ENCODE measurements around the gene GPR39. TPM values are rescaled to one million over a fixed set of nuclear protein-coding genes. Genes with fewer than 3 reads are reported as not detected.
A peak's percentile ranks its signal among the peaks of the same experiment; 100 is the strongest.
"Not testable (repeated sequence)": the region's sequence is repeated elsewhere in the genome, so short reads cannot be mapped to it uniquely, and the experiment has no call there.

Gene GPR39
- not detected in 2 replicates for total RNA-seq

DNA sequence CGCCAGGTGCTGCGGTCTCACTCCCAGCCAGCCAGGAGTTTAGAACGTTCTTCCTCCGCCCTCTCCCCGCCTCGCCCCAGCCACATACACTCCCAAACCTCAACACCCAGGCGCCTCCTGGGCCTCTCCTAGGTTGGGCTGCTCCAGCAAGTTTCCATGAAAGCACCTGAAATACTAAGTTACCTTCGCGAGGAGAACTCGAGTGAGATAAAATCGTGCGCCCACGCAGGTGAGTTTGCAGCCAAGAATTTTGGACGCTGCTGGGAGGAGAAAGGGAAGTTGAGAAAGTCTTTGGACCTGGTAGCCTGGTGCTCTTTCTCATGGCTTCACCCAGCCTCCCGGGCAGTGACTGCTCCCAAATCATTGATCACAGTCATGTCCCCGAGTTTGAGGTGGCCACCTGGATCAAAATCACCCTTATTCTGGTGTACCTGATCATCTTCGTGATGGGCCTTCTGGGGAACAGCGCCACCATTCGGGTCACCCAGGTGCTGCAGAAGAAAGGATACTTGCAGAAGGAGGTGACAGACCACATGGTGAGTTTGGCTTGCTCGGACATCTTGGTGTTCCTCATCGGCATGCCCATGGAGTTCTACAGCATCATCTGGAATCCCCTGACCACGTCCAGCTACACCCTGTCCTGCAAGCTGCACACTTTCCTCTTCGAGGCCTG is at the start of gene GPR39:
Gene GPR39 (plus strand): TSS at position 83 of the 673 bp plus-strand sequence.
- DNase-seq (ENCODE audit: low read depth in 2 of 2), result no peak

DNA sequence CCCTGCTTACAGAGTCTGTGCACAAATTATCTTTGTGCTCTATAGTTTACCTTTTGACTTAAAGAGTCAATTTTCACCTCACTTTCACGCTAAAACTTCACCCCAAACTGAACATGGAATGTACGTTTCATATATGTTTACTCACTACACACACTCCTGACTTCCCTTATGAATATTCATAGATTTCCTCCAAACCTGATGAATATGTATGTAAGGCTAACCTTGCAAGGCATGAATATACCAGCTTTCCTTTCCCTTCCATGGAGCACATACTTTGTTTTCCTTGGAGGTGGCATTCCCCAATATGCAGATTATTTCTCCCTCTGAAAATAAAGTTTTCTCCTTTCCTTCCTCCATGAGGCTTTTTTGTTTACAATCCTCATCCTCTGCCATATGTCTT is 48.4 kb upstream of the GPR39 start:
- no peak for DNase-seq (ENCODE audit: low read depth in 2 of 2)

- no peak for DNase-seq (ENCODE audit: low read depth in 2 of 2)
Measured at GRCh38 chr2:132372276-132372675, 44.3 kb upstream of the GPR39 start.

GRCh38 chr2:132373391-132374135 is 43.0 kb upstream of the GPR39 start:
- DNase-seq (ENCODE audit: low read depth in 2 of 2), result no peak

DNA sequence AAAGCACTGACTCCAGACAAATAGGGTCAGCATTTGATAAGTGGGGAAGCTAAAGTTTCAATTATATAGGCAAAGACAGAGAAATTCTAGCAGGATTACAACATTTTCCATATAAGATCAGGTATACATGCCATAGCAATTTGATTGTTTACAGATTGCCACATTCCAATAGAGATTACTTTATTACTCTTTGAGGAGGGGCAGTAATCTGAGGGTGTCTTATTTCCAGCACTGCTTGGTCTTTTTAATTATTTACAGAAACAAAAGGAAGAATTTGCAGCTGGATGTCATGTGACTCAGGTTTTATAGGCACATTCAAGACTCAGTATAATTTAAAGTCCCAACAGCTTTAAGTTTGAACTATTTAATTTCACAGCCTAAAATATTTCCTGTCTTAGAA is 42.5 kb upstream of the GPR39 start:
- DNase-seq (ENCODE audit: low read depth in 2 of 2), result no peak

GRCh38 chr2:132374551-132374950 is 42.1 kb upstream of the GPR39 start:
- no peak for DNase-seq (ENCODE audit: low read depth in 2 of 2)

GRCh38 chr2:132374961-132375360 is 41.6 kb upstream of the GPR39 start:
- peak in 1 of 2 donors; percentile 26 for DNase-seq (ENCODE audit: low read depth in 2 of 2)

DNA sequence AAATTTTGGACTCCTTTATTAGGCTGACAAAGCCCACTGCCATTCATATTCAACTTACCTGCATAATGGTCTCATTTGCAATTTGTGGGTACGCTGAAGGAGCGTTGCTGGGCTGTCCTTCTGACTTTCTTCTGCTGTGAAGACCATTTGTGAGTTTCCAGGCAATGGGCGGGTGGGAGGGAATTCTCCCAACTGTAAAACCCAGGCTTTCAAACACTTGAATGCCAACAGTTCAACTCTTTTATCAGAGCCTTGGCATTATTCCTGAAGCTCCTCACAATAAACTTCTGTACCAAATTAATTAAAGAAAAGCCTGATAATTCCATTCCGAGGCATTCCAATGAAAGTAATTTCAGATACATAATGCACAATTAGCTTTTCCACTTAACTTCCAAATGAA is 35.2 kb upstream of the GPR39 start:
- no peak for DNase-seq (ENCODE audit: low read depth in 2 of 2)

DNA sequence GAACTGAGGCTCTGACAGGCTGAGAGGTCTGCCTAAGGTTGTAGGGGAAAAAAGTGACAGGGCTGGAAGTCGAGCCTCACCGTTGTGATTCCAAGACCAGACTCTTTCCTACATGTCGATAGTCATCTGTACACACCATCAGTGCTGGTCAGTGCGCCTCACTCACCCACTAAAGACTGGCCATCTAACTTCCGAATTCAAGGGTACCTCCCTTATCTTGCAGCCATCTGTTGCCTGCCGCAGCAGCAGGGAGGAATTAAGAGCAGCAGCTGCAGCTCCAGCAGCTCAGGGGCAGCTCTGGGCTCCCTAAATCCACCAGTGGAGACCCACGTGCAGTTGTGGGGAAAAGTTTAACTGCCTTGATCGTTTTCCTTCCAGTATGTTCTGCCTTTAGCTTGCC is 32.6 kb upstream of the GPR39 start:
- DNase-seq (ENCODE audit: low read depth in 2 of 2), result no peak

- no peak for DNase-seq (ENCODE audit: low read depth in 2 of 2)
Measured at GRCh38 chr2:132384491-132385151, 32.0 kb upstream of the GPR39 start.

- no peak for DNase-seq (ENCODE audit: low read depth in 2 of 2)
Measured at GRCh38 chr2:132387126-132387525, 29.5 kb upstream of the GPR39 start.

DNA sequence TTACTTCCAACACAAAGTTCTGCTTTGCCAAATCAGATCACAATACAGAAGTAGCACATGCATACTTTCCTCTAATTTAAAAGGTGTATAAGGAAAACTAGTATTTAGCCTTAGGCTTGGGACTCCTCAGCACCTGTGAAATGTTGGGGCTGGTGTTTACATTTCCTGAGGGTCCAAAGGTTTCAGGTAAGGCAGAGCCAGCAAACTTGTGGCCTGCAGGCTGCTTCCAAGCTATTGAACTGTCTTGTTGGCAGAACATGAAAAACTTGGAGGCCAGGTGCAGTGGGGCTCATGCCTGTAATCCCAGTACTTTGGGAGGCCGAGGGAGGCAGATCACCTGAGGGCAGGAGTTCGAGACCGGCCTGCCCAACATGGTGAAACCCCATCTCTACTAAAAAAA is 26.5 kb upstream of the GPR39 start:
- no peak for DNase-seq (ENCODE audit: low read depth in 2 of 2)

DNA sequence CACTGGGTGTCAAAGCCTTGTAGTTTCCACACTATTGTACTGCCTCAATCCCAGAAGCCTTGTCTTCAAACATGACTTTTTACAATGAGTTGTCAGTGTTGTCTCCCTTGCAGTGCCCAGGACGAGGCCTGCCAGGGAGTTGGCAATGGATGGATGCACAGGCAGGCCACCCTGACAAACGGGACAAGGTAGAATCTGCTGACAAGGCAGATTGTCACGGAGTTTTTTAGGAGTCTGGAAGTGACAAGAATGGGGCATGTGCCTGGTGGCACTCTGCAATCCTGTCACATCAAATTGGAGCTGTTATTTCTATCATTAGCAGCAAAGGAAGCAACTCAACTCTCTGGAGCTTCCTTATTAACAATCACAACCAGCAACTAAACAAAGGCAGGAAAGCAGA is 25.2 kb upstream of the GPR39 start:
- peak in 1 of 2 donors; percentile 22 for DNase-seq (ENCODE audit: low read depth in 2 of 2)

GRCh38 chr2:132392221-132392620 is 24.4 kb upstream of the GPR39 start:
- no peak for DNase-seq (ENCODE audit: low read depth in 2 of 2)

DNA sequence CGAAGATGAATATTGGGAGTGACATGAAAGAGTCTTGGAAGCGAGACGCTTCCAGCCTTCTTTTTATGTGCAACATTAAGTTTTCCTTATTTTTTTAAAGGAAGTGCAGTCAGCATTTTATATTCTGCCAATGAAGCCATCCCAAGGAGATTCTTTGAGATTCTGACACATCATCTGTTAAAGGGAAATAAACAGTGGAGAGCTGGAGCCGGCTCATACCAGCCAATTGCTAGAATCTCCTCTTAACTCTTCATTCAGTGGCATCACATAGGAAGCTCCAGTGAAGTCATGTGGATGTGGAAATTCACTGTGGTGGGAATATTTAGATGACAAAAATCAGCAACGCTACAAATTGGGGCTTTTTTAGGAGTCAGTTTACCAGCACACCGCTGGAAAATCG is 23.7 kb upstream of the GPR39 start:
- no peak for DNase-seq (ENCODE audit: low read depth in 2 of 2)

DNA sequence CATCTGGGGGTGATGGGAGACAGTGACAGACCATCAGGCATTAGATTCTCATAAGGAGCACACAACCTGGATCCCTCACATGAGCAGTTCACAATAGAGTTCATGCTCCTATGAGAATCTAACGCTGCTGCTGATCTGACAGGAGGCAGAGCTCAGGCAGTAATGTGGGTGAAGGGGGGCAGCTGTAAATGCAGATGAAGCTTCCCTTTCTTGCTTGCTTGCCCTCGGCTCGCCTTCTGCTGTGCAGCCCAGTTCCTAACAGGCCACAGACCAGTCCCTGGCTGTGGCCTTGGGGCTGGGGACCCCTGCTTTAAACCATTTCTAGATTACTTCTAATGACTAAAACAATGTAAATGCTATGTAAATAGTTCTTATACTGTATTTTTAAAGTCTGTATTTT is 19.6 kb upstream of the GPR39 start:
- DNase-seq (ENCODE audit: low read depth in 2 of 2), result not testable (repeated sequence)

- DNase-seq (ENCODE audit: low read depth in 2 of 2), result no peak
Measured at GRCh38 chr2:132400169-132400900, 16.3 kb upstream of the GPR39 start.

DNA sequence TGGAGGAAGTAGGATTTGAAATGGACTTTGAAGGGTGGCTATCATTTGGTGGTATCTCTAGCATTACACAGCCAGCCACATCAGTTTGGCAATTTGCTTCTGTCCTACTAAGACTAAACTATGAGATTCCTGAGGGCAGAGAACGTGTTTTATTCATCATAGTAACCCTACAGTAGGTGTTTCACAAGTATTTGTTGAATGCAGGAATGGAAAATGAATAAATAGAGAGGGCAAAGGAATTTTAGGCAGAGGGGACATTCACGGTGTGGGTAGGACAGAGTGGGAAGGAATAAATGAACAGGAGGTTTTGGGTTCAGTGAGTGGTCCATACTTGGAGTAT is 15.7 kb upstream of the GPR39 start:
- no peak for DNase-seq (ENCODE audit: low read depth in 2 of 2)

GRCh38 chr2:132401326-132401725 is 15.3 kb upstream of the GPR39 start:
- no peak for DNase-seq (ENCODE audit: low read depth in 2 of 2)

DNA sequence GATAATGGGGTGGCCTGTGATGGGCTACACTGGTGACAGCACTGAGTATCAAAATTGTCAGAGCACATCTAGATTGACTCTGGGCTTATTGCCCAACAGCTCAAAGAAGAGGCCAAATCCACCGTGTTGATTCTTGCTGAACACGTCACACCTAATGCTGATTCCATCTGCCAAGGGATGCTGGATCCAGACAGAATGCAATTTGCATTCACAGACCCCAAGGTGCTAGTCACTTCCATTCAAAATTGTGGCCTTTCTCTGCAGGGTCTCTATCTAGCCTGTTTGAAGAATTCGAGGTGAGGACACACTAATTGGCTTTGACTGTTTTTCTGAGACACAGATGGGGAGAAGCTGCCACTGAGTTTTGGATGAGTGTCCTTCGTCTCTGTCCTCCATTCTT is 13.5 kb upstream of the GPR39 start:
- no peak for DNase-seq (ENCODE audit: low read depth in 2 of 2)

- no peak for DNase-seq (ENCODE audit: low read depth in 2 of 2)
Measured at GRCh38 chr2:132404056-132404455, 12.5 kb upstream of the GPR39 start.

- DNase-seq (ENCODE audit: low read depth in 2 of 2), result no peak
Measured at GRCh38 chr2:132407784-132408183, 8.8 kb upstream of the GPR39 start.

Data from dermis microvascular lymphatic vessel endothelial cell (primary cell).